NCI-H2227 (cell line): Measurements from ENCODE around the gene NARS2.

Source experiments
- DNase-seq: peaks from one replicate; lab custom pipeline; 2025; ENCODE audit not compliant: unreplicated experiment; lab: John Stamatoyannopoulos, UW

The NARS2 gene

DNA sequence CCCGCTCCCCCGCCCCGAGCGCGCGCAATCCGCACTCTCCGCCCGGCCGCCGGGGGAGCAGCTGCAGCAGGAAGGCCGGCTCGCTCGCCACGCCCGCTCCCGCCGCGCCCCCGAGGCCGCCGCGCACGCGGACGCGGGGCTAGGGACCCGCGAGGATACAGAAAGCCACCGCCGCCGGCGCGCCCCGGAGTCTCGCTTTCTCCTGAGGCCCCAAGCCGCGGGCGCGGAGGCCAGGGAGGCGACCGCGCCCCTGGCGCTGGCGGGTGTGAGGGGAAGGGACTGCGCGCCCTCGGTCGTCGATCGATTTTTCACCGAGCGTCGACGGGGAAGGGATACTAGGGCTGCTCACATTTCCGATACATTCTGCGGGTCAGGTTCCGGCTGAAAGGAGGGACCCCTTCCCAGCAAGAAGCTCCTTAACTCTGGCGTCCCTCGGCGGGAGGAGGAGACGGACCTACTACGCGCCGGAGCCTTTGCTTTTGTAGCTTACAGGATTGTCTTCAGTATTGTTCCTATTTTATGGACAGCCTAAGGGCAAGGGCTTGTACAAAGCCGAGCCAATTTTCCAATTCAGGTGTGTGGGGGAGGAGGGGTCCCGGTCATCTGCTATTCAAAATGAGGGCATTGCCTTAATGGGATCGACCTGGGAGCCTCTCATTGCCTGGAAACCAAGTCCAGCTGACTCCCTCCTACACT, 156.6 kb downstream of the NARS2 start:
- DNase-seq, result peak; percentile 95

DNA sequence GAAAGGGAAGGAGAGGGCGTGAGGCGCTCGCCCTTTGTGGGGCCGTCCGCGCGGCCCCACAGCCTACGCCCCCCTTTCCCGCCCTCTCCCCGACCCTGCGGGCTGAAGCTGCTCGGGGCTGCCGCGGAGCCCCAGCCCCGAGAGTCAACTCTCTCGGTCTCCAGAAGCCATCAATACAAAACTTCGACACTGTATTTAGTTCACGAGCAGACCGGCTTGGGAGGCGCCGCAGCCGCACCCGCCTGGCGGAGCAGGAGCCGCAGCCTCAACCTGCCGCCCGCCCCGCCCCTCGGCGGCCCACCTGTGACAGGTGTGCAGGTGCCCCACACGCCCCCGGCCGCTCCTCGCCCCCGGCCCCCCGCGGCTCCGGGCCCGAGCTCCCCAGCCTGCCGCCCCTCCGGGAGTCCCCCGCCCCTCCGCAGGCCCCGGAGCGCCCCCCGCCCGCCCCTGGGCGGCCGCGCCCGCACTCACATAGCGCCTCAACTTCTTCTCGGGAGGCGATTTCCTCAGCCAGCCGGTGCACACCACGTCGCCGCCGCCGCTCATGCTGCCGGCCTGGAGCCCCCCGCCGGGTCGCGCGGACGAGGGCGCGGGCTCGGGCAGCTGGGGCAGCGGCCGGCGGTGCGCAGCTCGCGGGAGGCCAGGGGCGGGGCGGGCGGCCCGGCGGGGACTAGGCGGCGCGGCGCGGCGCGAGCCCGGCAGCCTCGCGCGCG, 157.3 kb downstream of the NARS2 start, which contains the start of gene GAB2:
GAB2 (minus strand) TSS at position 646 of the 713 bp plus-strand sequence; CDS start at position 546, 100 bp downstream.
- DNase-seq, result peak; percentile 55

DNA sequence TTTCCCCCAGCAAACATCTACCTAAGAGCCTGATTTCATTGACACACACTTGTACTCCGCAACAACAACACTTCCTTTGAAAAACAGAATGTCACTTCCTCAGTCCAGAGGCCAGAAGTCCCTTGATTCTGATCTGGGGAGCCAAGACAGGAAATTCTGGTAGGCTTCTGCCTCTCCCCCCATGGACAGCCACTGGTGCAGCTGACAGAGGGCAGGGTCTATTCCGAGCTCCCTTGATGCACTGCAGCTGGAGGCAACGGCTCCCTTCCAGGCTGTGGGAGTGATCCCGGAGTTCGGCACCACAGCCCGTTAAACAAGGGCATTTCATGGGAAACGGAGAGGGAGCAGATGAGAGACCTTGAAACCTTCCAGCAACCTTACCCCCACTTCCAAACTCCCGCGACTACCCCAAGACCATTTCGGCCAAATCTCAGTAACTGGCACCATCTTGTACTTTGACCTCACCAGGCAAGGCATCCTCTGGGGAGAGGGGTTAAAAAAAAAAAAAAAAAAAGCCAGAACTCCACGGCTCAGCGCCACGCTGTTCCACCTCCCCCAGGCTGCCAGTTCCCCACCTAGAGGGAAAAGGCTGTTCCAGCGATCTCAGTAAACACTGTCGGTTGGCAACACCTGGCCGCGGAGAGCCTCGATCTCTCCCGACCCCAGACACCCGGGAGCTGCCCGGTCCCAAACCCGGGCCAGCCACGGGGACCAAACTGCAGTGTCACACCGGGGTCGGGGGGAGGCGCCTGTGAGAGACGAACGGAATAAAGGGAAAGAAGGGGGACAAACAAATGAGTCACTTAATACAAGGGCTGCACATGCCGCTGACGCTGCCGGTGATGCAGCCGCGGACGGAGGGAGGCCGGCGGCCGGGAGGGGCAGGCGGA, 158.1 kb downstream of the NARS2 start:
- peak; percentile 86 for DNase-seq

DNA sequence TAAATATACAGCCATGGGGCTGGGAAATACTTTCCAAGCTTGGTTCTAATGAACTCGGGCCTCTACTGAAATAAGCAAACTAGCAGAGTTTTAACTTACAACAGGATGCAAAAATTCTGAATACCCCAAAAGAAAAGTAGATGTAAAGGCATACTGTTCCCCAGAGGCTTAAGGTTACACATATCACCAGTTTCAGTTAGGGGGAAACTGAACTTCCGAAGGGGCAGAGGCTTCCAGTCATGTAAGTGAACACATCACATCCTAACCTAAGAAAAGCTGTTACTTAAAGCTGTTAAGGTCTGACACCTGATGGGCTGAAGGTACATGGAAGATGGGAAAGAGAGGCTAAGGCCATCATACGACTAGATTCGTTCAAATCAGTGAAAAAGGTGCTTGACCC, 159.3 kb downstream of the NARS2 start:
- DNase-seq, result no peak

DNA sequence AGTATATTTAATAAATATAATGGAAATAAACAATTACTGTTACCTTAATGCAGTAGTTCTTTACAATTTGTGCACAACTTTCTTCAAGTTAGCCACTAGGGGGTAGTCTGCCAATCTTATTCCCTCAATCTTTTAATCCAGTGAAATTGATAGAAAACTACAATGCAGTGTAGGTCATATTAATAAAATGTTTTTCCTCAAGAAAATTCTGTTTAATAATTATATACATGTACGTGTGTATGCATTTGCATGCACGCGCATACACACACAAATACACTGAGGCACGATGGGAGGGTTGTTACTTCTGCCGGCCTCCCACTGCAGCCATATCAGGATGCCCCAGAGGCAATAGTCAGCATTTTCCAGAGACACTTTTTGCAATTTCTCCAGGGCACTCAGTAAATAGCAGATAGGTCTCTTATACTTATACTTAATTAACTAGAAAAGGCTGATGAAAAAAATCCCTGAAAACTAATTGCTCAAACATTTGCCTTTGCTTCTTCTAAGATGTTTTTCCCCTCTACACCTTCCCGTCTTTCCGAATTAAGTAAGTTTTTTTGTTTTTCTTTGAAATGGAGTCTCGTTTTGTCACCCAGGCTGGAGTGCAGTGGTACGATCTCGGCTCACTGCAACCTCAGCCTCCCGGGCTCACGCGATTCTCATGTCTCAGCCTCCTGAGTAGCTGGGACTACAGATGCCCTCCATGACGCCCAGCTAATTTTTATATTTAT, 160.2 kb downstream of the NARS2 start:
- DNase-seq, result peak; percentile 30

DNA sequence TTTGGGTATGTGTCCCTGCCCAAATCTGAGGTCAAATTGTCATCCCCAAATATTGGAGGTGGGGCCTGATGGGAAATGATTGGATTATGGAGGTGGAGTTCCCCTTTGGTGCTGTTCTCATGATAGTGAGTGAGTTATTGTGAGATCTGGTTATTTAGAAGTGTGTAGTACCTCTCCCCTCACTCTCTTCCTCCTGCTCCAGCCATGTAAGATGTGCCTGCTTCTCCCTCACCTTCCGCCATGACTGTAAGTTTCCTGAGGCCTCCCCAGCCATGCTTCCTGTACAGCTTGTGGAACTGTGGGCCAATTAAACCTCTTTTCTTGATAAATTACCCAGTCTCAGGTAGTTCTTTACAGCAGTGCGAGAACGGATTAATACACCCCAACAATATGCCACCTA, 166.0 kb downstream of the NARS2 start:
- DNase-seq, result no peak

DNA sequence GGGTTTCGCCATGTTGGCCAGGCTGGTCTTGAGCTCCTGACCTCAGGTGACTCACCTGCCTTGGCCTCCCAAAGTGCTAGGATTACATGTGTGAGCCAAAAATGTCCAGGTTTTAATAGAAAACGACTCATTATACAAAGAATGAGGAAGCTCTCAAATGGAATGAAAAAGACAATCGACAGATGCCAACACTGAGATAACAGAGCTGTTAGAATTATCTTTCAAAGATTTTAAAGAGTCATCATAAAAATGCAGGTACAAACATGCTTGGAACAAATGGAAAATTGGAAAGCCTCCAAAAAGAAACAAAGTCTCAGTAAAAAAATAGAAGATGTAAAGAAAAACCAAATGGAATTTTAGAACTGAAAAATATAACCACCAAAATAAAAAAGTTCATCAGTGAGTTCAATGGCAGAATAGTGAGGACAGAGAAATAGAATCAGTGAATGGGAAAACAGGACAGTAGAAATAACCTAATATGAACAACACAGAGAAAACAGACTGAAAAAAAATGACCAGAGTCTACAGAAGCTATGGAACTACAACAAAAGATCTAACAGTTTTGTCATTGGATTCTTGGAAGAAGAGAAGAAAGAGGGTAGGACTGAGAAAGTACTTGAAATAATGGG, 168.0 kb downstream of the NARS2 start:
- no peak for DNase-seq

DNA sequence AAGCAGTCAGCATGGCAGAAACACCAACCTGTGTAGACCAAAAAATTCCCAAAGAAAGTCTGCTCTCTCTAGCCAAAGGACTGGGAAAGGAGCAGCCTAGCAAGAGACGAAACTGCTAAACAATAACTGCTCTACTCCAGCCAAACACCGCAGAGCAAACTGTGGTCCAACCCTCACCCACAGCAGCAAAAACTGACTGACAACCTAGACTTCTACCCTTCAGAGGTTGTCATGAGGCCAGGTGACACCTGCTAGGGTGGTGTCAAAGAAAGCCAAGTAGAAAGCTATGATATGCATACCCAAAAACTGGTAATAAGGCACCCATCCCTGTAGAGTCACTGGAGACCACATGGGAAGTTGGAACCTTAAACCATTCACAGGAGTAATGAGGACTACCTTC, 168.9 kb downstream of the NARS2 start:
- DNase-seq, result no peak

DNA sequence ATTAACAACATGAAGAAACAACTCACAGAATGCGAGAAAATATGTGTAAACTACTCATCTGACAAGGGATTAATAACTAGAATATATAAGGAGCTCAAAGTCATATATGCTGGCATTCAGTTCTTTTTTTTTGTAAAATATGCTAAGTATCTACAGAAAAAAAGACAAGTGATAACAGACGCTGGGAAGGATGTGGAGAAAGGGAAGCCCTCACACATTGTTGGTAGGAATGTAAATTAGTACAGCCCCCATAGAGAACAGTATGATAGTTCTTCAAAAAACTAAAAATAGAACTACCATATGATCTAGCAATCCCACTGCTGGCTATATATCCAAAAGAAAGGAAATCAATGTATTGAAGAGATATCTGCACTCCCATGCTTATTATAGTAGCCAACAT, 170.9 kb downstream of the NARS2 start:
- DNase-seq, result no peak

DNA sequence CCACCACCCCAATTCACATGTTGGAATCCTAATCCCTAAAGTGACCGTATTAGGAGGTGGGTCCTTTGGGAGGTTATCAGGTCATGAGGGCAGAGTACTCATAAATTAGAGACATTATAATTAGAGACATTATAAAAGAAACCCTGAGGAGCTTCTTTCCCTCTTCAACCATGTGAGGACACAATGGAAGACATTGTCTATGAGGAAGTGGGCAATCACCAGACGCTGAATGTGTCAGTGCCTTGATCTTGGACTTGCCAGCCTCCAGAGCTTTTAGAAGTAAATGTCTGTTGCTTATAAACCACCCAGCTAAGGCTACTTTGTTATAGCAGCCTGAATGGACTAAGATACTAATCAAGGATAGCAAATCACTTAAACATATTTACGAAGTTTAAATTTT, 171.8 kb downstream of the NARS2 start:
- DNase-seq, result no peak

DNA sequence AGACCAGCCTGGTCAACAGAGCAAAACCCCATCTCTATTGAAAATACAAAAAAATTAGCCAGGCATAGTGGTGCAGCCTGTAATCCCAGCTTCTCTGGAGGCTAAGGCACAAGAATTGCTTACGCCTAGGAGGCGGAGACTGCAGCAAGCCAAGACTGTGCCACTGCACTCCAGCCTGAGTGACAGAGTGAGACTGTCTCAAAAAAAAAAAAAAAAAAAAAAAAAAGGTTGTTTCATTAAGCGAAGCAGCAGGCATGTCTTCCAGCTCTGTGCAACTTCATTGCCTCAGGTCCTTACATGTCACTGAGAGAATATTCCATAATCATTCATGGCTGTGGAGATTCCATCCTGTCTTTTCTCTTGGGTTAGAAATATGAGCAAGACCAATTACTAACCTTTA, 174.0 kb downstream of the NARS2 start:
- DNase-seq, result peak; percentile 36

DNA sequence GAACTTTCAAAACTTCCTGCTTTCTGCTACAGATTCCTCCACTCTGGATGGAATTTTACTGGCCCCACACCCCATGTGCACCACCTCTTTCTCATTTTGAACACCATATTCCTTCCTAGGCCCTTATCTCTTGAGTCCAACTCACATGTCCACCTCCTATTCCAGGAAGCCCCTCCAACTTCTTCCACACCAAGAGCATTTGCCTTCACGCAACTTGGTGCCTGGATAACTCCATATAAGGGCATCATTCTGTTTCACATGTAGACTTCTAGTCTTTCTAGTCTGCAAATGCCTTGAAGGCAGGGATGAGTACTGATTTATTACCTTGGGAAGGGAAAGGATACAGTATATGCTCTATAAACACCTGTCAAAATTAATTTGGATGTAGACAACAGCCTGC, 174.5 kb downstream of the NARS2 start:
- DNase-seq, result no peak

DNA sequence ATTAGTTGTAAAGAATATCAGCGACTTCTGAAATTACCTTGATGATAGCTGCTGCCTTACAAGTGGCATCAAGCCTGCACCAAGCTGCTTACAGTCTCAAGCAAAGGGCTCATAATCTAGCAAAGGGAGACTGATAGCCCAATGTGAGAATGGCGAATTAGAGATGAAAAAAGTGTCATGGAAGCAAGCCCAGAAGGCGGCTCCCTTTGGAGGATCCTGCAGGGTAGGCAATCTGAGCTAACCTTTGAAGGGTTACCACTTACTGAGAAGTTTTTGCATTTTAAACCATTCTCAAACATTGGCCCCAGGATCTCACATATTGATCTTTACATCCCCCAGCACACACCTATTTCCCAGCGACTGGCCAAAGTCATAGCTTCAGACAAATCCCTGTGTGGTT, 175.5 kb downstream of the NARS2 start:
- no peak for DNase-seq

DNA sequence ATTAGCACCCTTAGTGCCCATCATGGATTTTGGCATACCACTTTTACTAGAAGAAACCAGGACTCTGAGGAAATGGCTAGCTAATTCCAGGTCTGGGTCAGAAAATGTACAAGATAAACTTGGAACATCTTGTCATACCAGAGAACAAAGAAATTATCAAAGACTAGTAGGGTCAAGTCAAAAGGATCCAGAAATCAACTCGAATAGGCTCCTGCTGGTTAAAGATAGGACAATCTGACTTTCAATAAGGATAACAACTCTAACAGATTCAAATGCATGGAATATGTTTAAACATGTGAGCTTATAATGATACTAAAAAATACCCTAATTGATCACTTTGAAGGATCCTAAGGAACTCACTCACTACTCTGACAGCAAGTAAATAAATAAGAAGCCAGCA, 175.9 kb downstream of the NARS2 start:
- no peak for DNase-seq

DNA sequence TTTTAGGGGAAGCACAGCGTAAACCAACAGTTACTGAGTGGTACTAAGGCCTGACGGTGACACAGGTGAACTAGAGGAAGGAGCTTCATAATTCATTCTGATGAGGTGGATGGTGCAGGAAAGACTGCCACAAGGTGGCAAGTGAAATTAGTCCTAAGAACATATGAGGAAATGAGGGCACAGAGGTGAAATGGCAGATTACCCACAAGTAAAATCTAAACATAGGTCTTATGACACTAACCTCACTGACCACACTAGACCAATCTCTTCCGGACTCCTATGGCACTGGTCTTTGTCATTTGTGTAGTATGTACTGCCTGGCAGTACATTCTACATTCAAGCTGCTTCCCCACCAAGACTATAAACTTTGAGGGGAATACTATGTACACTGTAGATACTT, 177.3 kb downstream of the NARS2 start:
- DNase-seq, result no peak

DNA sequence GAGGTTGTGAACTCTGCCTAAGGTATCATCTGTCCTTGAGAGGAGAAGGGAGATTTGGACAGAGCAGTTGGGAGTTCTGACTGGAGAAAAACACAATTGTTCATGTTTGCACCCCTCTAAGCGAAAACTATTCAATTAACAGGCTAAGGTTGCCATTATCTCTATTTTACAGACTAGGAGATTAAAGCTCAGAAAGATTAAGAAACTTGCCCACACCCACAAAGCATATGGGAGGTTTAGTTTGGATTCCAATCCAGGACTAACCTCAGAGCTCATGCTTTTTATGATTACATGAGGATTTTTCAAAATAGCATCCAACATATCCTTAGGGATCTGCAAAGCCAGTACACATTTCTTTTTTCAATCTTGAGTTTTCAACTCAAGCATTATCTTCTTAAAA, 179.1 kb downstream of the NARS2 start:
- DNase-seq, result no peak

DNA sequence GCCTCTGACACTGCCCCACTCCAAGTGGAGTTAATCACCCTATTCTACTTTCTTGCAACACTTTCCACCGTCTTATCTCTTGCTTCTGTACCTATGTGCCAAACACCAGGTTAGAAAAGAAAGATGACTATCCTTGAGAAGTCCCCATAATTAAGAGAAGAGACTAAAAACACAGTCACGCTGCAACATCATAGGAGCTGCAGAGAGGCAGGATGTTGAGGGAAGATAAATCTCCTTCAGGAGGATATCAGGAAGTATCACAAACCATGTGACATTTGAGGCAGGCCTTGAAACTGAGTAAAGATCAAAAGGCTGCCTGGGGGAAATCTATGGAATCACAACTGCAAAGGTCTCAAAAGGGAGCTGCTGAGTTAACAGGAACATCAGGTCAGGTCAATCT, 181.8 kb downstream of the NARS2 start:
- no peak for DNase-seq

DNA sequence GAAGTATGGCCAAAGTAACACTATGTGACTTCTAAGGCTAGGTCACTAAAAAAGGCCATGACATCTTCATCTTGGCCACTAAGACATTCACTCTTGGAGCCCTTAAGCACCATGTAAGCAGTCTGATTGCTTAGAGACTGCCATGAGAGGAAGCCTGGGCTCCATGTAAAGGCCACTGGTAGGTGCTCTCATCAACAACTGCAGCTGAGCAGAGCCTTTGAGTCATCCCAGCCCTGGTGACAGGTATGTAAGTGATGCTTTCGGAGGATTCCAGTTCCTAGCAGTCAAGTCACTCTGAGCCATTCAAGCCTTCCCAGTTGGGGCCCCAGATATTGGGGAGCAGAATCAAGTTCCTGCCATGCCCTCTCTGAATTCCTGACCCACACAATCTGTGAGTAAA, 183.2 kb downstream of the NARS2 start:
- no peak for DNase-seq

DNA sequence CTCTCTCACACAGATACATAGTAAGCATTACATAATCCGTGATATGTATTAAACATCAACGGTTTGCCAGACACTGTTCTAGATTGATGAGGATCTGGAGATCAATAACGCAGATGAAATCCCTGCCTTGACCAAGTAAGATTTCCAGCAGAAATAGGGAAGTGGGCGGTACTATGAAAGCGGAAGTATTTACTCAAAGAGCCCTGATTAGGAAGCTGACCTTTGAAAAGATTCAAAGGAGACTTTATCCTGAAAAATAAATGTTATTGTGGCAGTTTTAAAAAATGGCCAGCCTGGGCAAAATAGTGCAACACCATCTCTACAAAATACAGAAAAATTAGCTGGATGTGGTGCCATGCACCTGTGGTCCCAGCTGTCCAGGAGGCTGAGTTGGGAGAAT, 183.9 kb downstream of the NARS2 start:
- no peak for DNase-seq

DNA sequence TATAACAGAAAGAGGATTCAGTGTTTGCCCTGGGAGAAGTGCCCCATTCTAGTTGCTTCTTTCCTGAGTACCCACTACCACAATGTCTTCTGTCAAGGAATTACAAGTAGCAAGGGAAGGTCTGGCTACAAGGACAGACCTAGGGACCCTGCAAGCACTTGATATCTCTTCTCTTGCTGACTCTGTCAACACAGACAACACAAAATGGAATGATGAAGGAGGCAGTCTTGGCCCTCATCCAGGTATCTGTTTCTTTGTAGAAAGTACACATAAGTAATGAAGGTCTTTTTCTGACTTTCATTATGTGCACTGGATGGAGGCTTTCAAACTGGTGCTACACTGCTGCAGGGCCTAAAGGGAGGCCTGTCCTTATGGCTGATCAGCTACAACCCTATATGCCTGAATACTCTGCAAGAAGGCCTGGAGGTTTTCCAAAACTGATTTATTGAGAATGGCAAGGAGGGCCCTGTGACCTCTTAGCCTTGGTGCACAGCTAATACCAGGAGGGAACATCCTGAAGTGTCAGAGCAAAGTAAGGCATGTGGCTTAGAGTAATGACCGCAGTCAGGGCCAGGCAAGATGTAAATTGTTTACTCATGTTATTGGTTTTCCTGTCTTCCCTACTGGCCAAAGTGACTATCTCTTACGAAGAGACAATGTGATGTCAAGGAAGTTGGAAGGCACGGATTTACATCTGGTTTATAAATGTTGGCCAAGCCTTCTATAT, 188.3 kb downstream of the NARS2 start:
- peak; percentile 37 for DNase-seq
